Dermis microvascular lymphatic vessel endothelial cell (primary cell): ENCODE measurements around the gene LEFTY2. TPM values are rescaled to one million over a fixed set of nuclear protein-coding genes. Genes with fewer than 3 reads are reported as not detected.
"Not testable (repeated sequence)": the region's sequence is repeated elsewhere in the genome, so short reads cannot be mapped to it uniquely, and the experiment has no call there.

Source experiments
- DNase-seq, 2 donors: peaks; one replicate each; pipeline versions ENCODE4 v3.0.0 to v3.0.0-alpha.2; 2010; ENCODE audit warnings: low read depth in 2 of 2
- total RNA-seq: library from RNA; depleted of rRNA; stranded (reverse); fragments of >200 nt; gene quantifications from 2 replicates; pipeline ENCODE4 v1.2.1, GENCODE V29; 2014

The LEFTY2 gene
- total RNA-seq, 1 donor from 2014 or later, result not detected

DNA sequence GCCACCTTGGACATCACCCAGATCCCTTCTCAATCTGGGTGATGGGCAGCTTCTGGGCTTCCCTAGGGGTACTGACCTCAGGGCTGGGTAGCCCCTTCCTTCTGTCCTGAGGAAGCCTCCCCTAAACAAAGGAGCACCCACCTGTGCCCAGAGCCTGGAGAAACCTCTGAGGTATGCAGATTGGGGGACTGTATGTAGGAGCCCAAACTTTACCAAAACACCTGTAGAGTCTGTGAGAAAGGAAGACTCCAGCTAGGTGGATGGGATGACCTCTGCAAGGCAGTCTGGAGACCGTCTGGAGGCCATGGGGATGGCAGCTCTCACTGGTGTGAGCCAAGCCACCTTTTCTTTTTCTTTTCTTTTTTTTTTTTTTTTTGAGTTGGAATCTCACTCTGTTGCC is 13.7 kb upstream of the LEFTY2 start:
- DNase-seq, result no peak

DNA sequence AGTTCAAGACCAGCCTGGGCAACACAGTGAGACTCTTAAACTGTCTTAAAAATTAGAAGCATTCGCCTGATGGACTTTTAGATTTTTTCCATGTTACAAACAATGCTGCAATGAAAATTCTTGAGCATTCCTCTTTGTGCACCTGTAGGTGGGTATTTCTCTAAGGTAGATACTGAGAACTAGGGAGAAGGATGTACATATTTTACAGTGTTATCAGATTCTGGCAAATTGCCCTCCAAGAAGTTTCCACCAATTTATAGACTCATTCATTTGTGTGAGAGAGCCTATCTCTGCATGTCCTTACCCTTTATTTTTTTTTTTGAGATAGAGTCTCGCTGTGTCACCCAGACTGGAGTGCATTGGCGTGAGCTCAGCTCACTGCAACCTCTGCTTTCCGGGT is 12.3 kb upstream of the LEFTY2 start:
- no peak for DNase-seq

DNA sequence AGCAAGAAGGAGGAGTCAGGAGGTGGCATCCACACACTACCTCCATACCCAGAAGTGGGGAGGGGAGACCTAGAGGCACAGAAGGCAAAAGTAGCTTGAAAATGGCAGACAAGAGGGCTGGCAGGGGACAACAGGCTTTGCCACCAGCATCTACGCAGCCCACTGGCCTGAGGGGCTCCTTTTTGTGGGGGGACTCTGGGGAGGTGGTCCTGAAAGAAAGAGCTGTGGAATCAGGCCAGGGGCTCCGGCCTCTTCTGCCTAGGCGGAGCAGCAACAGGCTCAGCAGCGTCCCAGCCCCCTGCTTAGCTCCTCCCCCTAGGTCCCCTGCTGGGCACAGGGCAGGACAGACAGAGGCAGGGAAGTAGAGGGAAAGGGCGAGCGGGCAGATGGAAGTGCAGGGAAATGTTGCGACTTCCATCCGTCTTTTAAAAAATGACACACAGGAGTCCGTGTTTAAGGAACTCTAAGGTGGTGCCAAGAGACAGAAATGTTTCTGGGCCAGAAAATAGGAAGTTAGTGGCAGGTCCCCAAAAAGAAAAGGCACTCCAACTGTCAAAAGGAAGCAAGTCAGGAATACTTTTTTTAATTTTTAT is 10.0 kb upstream of the LEFTY2 start:
- no peak for DNase-seq

DNA sequence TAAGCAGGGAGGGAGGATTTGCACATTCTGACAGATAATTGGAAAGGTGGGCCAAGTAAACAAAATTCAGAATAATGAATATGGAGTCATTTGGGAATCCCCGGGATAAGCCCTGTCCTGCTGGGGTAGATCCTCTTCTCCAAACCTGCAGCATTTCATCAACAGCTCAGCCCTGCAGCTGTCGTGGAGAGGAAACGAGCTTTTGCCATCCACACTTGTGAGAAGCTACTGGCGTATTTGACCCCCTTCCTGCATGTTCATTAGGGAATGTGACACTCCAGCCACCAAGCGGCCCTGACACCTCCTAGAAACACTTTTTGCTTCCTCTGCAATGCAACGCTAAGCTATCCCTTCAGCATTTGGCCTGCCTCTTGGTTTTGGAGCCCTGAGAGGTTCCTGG is 8.0 kb upstream of the LEFTY2 start:
- no peak for DNase-seq

DNA sequence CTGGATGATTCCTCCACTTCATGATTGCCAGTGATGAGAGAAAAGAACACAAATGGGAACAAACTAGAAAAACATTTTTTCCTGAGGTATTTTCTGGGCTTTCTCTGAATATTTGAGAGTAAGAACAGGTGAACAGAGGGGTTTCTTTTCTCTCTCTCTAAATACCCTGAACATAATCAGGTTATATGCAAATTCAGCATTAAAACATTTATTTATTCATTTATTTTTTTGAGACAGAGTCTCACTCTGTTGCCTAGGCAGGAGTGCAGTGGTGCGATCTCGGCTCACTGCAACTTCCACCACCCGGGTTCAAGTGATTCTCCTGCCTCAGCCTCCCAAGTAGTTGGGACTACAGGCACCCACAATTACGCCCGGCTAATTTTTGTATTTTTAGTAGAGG is 5.8 kb upstream of the LEFTY2 start:
- no peak for DNase-seq

DNA sequence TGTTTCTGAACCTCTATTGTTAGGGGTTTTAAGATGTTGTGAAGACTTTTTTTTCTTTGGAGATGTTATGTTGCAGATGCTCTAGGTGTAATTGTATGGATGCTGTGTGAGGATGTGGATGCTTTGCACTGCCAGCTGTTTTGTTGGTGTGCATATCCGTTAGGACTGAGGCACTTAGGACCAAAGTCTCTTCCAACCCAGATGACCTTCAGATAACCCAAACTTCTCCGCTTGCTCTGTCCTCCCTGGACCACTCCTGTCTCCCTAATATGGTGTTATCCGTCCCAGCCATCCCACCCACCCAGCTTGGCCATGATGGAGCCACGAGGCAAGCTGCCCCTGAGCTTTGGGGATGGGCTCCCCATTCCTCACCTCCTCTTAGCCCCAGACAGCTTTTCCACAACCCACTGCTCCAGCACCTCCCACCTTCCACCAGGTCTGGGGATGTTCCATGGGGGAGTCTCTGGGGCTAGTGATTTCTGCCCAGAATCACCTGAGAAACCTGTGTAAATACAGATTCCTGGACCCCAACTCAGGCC is 5.1 kb upstream of the LEFTY2 start:
- no peak for DNase-seq

DNA sequence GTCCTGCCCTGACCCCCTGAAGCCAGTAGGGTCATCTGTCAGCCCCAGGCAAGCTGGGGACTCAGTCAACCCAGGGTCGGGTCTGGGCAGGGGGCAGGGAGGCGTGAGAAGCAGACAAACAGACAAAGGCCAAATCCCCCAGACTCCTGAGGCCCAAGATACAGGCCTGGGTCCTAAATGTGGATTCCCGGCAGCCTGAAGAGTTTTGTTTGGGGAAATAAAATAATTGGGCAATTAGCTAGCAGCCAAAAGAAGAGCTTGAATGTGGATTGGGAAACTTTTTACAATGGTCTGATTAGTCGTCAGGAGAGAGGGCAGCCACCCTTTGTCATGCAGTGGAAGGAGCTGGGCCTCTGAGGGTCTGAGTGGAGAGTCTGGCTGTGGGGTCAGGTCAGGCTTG is 4.5 kb upstream of the LEFTY2 start:
- no peak for DNase-seq

DNA sequence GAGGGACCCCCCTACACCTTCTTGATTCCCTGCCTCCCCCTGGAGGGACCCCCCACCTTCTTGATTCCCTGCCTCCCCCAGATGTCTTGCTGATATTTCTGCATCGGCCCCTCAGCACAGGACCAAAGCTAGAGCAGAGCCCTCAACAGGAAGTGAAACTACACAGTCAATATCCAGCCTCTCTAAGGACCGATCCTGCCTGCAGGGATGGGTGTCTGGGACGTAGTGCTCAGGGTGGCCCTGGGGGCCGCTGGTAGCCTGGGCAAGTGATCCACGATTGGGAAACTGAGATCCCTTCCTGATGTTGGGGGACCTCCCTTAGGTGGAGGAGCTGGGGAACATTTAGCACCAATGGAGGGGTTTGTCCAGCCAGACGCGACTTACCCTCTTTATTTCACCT is 3.9 kb upstream of the LEFTY2 start:
- no peak for DNase-seq

DNA sequence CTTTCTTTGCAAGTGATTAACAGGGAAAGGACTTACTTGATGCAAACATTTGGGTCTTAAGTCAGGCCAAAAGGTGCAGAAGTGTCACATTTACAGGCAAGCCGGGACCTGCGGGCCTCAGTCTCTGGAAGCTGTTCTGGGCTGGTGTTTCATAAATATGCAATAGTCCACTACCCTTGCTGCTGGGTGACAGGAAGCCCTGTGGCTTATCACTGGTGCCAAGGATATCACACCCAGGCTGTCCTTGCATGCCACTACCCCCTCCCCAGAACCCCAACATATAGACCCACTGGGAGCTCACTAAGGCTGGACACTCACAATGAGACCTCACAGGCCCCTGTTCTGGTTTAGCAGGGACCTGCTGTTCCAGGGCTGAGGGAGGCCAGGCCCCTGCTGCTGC is 3.4 kb upstream of the LEFTY2 start:
- no peak for DNase-seq

DNA sequence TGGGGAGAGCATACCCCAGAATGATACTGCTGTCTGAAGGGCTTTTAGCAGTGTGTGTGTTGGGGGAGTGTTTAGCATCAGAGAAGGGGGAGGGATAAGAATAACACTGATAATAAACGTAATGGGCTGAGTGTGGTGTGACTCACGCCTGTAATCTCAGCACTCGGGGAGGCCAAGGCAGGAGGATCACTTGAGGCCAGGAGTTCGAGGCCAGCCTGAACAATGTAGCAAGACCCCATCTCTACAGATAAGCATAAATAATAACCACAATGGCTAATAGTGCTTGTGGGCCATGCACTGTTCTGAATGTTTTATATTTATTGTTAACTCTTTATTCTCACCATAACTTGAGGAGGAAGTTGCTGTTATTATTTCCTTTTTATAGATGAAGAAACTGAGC is 2.6 kb upstream of the LEFTY2 start:
- DNase-seq, result no peak

DNA sequence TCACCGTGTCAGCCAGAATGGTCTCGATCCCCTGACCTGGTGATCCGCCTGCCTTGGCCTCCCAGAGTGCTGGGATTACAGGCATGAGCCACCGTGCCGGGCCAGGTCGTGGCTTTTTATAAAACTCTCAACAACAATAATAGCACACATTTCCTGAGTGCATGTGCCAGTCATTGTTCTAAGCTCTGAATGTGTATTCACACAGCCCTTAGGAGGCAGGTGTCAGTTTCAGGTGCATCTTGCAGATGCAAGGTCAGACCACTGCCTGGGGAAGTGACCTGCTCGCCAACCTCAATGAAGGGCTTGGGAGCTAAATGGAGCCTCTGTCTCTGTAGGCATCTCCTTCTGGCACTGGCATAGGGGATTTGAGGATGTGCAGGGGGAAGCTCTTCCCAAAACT is 1.6 kb upstream of the LEFTY2 start:
- DNase-seq, result peak; percentile 89 to 90

DNA sequence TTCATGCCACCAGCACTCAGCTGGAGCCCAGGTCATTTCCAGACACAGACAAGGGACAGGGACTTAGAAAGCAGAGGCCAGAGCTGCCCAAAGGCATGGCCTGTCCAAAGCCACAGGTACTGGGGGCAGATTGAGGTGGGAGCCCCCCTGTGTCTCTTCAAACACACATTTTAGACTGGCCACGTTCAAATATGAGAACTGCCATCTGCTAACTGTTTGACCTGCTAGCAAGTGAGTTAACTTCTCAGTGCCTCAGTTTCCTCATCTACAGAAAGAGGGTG is 862 bp upstream of the LEFTY2 start:
- DNase-seq, result no peak

DNA sequence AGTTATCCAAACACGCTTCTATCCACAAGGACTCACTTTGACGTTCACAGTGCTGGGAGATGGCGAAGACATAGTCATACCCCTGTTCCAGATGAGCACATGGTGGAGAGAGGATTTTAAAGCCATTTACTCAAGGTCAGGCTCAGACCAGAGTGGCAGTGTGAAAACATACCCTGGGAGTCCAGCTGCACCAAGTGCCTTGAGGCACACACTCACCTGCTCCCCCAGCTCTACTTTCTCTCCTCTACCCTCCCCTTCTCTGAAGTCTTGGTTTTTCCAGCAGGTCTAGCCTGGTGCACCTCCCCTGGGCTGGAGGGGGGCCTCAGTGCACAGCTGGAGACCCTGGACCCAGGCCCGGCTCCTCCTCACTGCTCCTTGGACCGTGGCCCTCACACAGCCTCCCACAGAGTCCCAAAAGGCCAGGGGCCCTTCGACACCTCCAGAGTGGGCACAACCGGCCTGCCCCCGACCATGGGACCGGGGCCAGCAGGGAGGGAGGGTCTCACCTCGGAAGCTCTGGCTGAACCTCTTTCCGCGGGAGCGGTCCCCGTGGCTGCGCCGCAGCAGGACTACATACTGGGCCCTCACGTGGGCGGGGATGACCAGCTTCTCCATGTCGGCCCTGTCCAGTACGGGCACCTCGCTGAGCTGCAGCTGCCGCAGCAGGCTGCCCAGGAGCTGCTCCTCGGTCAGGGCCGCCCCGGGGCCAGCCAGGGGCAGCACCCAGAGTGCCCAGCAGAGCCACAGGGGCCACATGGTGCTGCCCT is 452 bp downstream of the LEFTY2 start:
- no peak for DNase-seq

DNA sequence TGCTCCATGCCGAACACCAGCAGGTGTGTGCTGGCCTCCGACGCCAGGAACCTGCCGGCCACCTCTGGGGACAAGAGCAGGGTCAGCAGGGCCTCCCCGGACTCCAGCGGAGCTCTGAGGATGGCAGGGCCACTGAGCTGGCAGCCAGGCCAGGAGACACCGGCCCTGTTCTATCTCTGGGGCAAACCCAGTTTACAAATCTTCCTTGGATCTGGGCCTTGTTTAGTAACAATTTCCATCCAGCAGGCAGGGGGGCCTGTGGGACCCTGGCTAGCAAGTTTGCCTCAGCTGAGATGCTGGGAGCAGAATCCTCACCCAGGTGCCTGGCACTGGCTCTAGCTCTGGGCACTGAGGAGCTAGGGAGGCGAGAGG is 1.1 kb downstream of the LEFTY2 start:
- not testable (repeated sequence) for DNase-seq

DNA sequence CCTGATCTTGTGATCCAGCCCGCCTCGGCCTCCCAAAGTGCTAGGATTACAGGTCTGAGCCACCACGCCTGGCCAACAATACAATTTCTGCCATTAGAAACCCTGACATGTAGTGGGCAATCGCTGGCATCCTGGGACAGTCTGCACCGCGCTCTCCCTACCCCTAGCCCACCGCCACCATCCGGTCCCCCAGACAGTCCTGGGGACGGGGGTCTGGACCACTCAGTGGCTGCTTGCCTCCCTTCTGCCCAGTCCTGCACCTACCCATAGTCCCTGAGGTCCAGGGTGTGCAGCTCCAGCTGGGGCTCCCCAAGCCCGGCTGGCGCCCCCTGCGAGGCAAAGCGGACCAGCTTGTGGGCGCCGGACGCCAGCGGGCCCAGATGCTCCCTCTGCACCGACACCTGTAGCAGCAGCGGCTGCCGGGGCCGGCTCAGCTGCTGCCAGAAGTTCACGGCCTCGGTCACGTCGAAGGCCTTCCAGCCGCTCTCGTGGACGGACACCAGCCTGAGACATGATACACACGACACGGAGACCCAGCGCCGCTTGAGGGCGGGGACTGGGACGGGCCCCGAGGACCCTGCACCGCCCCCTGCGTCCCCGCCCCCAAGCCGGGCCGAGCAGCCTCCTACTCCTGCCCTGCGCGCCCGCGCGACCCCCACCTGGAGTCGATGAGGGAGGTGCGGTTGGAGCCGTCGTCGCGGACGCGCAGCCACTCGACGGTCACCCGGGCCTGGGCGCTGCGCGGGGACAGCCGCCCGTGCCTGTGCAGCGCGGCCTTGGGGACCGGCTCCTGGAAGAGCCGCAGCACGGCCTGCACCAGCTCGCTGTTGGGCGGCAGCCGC is 1.7 kb downstream of the LEFTY2 start:
- DNase-seq, result not testable (repeated sequence)

DNA sequence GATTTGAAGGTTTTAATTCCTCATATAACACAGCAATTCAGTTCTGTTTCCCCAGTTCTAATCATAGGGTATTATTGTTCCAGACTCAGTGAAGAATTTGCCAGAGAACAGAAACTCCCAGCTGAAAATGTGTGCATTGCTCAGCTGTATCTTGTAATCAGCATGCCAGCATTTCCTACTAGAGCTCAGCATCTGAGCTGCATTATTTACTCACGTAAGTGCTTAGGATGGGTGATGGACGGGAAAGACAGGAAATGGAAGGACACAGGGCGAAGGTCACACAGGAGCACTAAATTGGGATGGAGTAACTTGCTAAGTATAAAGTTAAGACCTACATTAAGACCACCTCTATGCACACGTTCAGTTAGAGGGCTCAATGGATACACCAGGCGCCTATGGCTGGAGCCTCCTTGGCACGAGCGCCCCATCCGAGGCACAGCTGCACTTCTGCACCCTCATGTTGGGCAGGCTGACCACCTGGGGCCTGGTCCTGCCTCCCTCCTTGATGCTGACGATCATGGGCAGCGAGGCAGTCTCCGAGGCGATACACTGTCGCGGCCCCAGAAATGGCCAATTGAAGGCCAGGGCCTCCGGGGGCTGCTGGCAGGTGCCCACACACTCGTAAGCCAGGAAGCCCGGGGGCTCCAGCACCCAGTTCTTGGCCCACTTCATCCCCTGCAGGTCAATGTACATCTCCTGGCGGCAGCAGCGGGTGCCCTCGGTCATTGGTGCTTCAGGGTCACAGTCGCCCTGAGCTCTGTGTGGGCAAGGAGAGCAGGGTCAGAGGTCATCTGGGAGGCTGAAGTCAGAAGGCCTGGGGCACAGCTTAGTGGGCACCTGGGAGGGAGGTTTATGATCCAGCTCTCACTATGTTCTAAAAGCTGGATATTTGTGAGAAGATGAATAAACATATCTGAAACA is 3.7 kb downstream of the LEFTY2 start:
- DNase-seq, result no peak

DNA sequence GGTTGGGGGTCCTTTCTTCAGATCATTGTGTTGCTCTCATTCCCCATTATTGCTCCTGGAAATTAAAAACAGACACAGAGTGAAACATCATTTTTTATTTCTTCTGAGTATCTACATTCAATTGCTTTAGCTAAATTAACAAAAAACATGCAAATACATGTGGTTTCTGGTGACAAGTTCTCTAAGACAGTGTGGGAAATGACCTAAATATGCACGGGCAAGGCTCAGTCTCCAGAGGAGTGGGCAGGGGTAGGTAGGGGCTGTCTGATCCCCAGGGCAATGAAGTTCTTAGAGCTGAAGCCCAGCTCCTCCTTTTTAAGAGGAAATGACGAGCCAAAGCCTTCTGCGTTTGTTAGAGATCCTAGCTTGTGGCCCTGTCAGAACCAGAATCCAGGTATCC is 4.5 kb downstream of the LEFTY2 start:
- no peak for DNase-seq

DNA sequence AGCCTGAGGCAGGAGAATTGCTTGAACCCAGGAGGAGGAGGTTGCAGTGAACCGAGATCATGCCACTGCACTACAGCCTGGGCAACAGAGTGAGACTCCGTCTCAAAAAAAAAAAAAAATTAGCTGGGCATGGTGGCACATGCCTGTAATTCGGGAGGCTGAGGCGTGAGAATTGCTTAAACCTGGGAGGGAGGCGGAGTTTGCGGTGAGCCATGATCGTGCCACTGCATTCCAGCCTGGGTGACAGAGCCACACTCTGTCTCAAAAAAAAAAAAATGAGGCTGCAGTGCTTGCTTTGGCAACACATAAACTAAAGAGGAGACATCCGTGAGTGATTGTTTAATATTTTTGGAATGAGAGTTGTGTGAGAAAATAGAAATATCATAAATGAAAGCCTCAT is 4.9 kb downstream of the LEFTY2 start:
- not testable (repeated sequence) for DNase-seq

DNA sequence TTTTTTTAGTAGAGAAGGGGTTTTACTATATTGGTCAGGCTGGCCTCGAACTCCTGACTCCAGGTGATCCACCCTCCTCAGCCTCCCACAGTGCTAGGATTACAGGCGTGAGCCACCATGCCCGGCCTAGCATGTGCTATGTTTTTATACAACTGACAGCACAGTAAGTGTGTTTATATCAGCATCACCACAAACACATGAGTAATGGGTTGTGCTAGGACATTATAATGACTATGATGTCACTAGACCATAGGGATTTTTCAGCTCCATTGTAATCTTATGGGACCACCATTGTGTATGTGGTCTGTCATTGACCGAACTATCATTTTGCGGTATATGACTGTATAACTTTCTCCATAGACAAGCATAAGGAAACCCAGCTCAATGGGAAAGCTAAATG is 6.3 kb downstream of the LEFTY2 start:
- no peak for DNase-seq

DNA sequence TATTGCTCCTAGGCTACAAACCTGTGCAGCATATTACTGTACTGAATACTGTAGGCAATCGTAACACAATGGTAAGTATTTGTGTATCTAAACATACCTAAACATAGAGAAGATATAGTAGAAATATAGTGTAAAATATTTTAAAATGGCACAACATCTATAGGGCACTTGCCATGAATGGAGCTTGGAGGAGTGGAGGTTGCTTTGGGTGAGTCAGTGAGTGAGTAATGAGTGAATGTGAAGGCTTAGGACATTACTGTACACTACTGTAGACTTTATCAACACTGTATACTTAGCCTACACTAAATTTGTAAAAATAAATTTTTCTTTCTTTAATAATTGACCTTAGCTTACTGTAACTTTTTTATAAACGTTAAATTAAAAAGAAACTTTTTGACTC is 7.9 kb downstream of the LEFTY2 start:
- no peak for DNase-seq

DNA sequence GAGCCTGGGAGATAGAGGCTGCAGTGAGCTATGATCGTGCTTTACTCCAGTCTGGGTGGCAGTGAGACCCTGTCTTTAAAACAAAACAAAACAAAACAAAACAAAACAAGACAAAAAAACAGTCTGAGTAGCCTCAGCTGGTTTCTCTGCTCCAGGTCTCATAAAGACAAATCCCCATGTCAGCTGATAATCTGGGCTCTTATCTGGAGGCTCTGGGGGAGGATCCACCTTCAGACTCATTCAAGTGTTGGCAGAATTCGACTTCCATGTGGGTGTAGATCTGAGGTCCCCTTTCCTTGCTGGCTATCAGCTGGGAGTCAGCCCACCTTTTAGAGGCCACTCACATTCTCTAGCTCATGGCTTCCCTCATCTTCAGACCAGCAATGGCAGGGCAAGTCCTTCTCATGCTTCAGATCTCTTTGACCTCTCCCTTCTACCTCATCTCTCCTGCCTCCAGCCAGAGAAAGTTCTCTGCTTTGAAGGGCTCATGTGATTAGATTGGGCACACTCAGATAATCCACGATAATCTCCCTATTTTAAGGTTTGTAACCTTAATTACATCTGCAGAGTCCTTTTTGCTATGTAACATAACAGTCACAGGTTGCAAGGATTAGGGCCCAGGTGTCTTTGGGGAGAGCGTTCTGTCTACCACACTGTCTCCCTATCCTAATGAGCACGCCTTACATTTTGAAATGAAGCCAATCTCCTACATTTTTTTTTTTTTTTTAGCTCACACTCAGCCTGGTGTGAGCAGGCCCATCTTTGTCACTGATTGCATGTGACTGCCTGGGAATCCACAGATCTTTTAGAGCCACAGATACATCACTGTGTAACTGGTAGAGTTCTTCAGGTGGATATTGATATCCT is 9.5 kb downstream of the LEFTY2 start:
- no peak for DNase-seq
